GM12878 (cell line): Measurements from ENCODE around the gene RAB21.

Experiments
- GABPA ChIP-seq: IDR thresholded peaks from 2 replicates; pipeline ENCODE4 v1.6.1; 2014; ENCODE audit warnings: antibody characterized with exemption, low read depth, mild to moderate bottlenecking, inconsistent platforms
- POLR2A ChIP-seq: IDR thresholded peaks from 2 replicates; pipeline ENCODE4 v1.6.1; 2011; ENCODE audit warnings: low read depth, mild to moderate bottlenecking, low read length
- SUPT20H ChIP-seq: IDR thresholded peaks from 2 replicates; pipeline ENCODE4 v1.6.1; 2011; ENCODE audit warnings: low read depth, mild to moderate bottlenecking, low read length, moderate library complexity, borderline replicate concordance; ENCODE audit not compliant: control insufficient read depth
- ZNF24 ChIP-seq: fragments of 450-650 bp; IDR thresholded peaks from 2 replicates; pipeline ENCODE4 v1.6.1; 2017; ENCODE audit warnings: antibody characterized with exemption, mild to moderate bottlenecking
- ZNF274 ChIP-seq: IDR thresholded peaks from one replicate; pipeline ENCODE4 v1.8.0; 2011; ENCODE audit not compliant: insufficient read length, insufficient read depth
- TF ChIP-seq, protein P1 (sequence below): IDR thresholded peaks from 2 replicates; pipeline ENCODE4 v1.6.1; 2012; ENCODE audit warnings: low read depth, low read length, improper control_type of control experiment
- TF ChIP-seq, protein P2 (sequence below): fragments of 450-650 bp; IDR thresholded peaks from 2 replicates; pipeline ENCODE4 v1.6.1; 2017; ENCODE audit warnings: mild to moderate bottlenecking
- TF ChIP-seq, protein P3 (sequence below): IDR thresholded peaks from 2 replicates; pipeline ENCODE4 v1.6.1; 2011; ENCODE audit warnings: low read depth, low read length, improper control_type of control experiment, borderline replicate concordance

DNA sequence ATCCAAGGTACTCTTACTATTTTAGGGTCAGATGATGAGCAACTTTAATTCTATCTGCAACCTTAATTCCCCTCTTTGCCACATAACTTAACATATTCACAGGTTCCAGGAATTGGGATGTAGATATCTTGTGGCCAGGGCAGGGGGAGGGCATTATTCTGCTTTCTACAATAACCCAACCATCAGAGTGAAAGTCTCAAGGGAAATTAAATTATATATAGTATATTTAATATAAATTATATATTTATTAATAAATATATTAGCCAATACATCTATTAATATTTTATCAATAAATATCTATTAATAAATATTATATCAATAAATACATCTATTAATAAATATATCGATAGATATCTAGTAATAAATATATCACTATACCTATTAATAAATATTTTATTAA is 11.7 kb upstream of the RAB21 start:
- TF ChIP-seq GABPA (no peak), ZNF24 (no peak), ZNF274 (no peak), POLR2A (no peak), SUPT20H (no peak)
- TF ChIP-seq, protein P1, sequence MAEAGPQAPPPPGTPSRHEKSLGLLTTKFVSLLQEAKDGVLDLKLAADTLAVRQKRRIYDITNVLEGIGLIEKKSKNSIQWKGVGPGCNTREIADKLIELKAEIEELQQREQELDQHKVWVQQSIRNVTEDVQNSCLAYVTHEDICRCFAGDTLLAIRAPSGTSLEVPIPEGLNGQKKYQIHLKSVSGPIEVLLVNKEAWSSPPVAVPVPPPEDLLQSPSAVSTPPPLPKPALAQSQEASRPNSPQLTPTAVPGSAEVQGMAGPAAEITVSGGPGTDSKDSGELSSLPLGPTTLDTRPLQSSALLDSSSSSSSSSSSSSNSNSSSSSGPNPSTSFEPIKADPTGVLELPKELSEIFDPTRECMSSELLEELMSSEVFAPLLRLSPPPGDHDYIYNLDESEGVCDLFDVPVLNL = no peak
- TF ChIP-seq, protein P2, sequence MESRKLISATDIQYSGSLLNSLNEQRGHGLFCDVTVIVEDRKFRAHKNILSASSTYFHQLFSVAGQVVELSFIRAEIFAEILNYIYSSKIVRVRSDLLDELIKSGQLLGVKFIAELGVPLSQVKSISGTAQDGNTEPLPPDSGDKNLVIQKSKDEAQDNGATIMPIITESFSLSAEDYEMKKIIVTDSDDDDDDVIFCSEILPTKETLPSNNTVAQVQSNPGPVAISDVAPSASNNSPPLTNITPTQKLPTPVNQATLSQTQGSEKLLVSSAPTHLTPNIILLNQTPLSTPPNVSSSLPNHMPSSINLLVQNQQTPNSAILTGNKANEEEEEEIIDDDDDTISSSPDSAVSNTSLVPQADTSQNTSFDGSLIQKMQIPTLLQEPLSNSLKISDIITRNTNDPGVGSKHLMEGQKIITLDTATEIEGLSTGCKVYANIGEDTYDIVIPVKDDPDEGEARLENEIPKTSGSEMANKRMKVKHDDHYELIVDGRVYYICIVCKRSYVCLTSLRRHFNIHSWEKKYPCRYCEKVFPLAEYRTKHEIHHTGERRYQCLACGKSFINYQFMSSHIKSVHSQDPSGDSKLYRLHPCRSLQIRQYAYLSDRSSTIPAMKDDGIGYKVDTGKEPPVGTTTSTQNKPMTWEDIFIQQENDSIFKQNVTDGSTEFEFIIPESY = no peak
- TF ChIP-seq, protein P3, sequence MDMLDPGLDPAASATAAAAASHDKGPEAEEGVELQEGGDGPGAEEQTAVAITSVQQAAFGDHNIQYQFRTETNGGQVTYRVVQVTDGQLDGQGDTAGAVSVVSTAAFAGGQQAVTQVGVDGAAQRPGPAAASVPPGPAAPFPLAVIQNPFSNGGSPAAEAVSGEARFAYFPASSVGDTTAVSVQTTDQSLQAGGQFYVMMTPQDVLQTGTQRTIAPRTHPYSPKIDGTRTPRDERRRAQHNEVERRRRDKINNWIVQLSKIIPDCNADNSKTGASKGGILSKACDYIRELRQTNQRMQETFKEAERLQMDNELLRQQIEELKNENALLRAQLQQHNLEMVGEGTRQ = no peak
